CD14-positive monocyte (primary cell): Measurements from ENCODE around the gene MORC2. TPM values are rescaled to one million over a fixed set of nuclear protein-coding genes. Genes with fewer than 3 reads are reported as not detected.

Experiments used
- DNase-seq, 3 donors: peaks; one replicate each; pipeline ENCODE4 v3.0.0-alpha.2; 2011 to 2022
- H2AFZ ChIP-seq: 2 replicates; pipeline ENCODE4 v1.6.0; 2012; ENCODE audit warnings: mild to moderate bottlenecking, low read depth, low read length, inconsistent platforms; ENCODE audit not compliant: insufficient read depth, poor library complexity, severe bottlenecking
- H3K27ac ChIP-seq, 2 donors: 1 replicate in 1 of 2; 2 replicates in 1 of 2; pipeline ENCODE4 v1.5.1; 2012 to 2013; ENCODE audit warnings: low read length in 2 of 2, control low read depth in 1 of 2, inconsistent platforms in 1 of 2, low read depth in 1 of 2, mild to moderate bottlenecking in 1 of 2
- H3K27me3 ChIP-seq, 2 donors: one replicate each; pipeline versions ENCODE4 v1.6.0 to v1.6.1; 2011 to 2013; ENCODE audit warnings: low read length in 2 of 2; ENCODE audit not compliant: control insufficient read depth in 2 of 2, insufficient read depth in 2 of 2
- H3K36me3 ChIP-seq, 2 donors: replicated peaks in 1 of 2; 1 replicate in 1 of 2; 2 replicates in 1 of 2; pipeline versions ENCODE4 v1.5.1 to v1.6.1; 2012 to 2013; ENCODE audit warnings: low read length in 2 of 2, control low read depth in 1 of 2, inconsistent platforms in 1 of 2, mild to moderate bottlenecking in 1 of 2; ENCODE audit not compliant: insufficient read depth in 2 of 2, control insufficient read depth in 1 of 2
- H3K4me1 ChIP-seq, 2 donors: 1 replicate in 1 of 2; 2 replicates in 1 of 2; pipeline versions ENCODE4 v1.5.1 to v1.6.1; 2012 to 2013; ENCODE audit warnings: low read length in 2 of 2, control low read depth in 1 of 2, inconsistent platforms in 1 of 2, mild to moderate bottlenecking in 1 of 2, moderate library complexity in 1 of 2; ENCODE audit not compliant: insufficient read depth in 2 of 2, control insufficient read depth in 1 of 2
- H3K4me2 ChIP-seq: replicated peaks from 2 replicates; pipeline ENCODE3; 2012; ENCODE audit warnings: low read length, moderate library complexity, mild to moderate bottlenecking; ENCODE audit not compliant: poor library complexity, severe bottlenecking; ENCODE audit errors: extremely low read depth
- H3K4me3 ChIP-seq, 3 experiments: fragments of 200-600 bp in 1 of 3; sonication (generic) in 1 of 3; replicated peaks in 1 of 3; 1 replicate in 2 of 3; 2 replicates in 1 of 3; pipeline ENCODE4 v1.5.1; 2011 to 2013; ENCODE audit warnings: low read length in 3 of 3, mild to moderate bottlenecking in 3 of 3, control low read depth in 2 of 3, low read depth in 2 of 3, inconsistent platforms in 1 of 3, moderate library complexity in 1 of 3
- H3K79me2 ChIP-seq: 2 replicates; pipeline ENCODE4 v1.6.0; 2012; ENCODE audit warnings: mild to moderate bottlenecking, control low read depth, inconsistent platforms, low read length, moderate library complexity; ENCODE audit not compliant: insufficient read depth
- H3K9ac ChIP-seq: 2 replicates; pipeline ENCODE4 v1.6.0; 2017; ENCODE audit warnings: low read length, mild to moderate bottlenecking; ENCODE audit not compliant: insufficient read depth, poor library complexity, severe bottlenecking
- H3K9me3 ChIP-seq, 2 donors: replicated peaks in 1 of 2; 1 replicate in 1 of 2; 2 replicates in 1 of 2; pipeline versions ENCODE4 v1.5.1 to v1.6.1; 2012 to 2013; ENCODE audit warnings: low read length in 2 of 2, control low read depth in 1 of 2; ENCODE audit not compliant: control insufficient read depth in 1 of 2, insufficient read depth in 1 of 2
- H4K20me1 ChIP-seq: 2 replicates; pipeline ENCODE4 v1.6.0; 2012; ENCODE audit warnings: mild to moderate bottlenecking, low read length, control low read depth, moderate library complexity; ENCODE audit not compliant: insufficient read depth
- H3K27ac Mint-ChIP-seq, 7 donors: one replicate each; pipeline ENCODE4 v1.8.0; 2020; ENCODE audit warnings: mild to moderate bottlenecking in 7 of 7, mixed read lengths in 7 of 7, moderate library complexity in 6 of 7, inconsistent platforms in 2 of 7
- H3K27me3 Mint-ChIP-seq, 3 donors: one replicate each; pipeline ENCODE4 v1.8.0; 2021 to 2022; ENCODE audit warnings: low read depth in 3 of 3, mild to moderate bottlenecking in 3 of 3, mixed read lengths in 3 of 3, moderate library complexity in 3 of 3, inconsistent platforms in 1 of 3
- H3K36me3 Mint-ChIP-seq, 2 donors: one replicate each; pipeline ENCODE4 v1.8.0; 2020; ENCODE audit warnings: mixed read lengths in 2 of 2, inconsistent platforms in 1 of 2, mild to moderate bottlenecking in 1 of 2
- H3K4me1 Mint-ChIP-seq: one replicate; pipeline ENCODE4 v1.8.0; 2020; ENCODE audit warnings: mild to moderate bottlenecking, mixed read lengths
- H3K4me3 Mint-ChIP-seq, 2 donors: one replicate each; pipeline ENCODE4 v1.8.0; 2020; ENCODE audit warnings: mild to moderate bottlenecking in 2 of 2, mixed read lengths in 2 of 2, moderate library complexity in 1 of 2
- H3K9me3 Mint-ChIP-seq, 7 donors: one replicate each; pipeline ENCODE4 v1.8.0; 2020 to 2022; ENCODE audit warnings: mixed read lengths in 7 of 7, mild to moderate bottlenecking in 6 of 7, moderate library complexity in 6 of 7, inconsistent platforms in 2 of 7
- CTCF ChIP-seq: fragments of 200-600 bp; IDR thresholded peaks from one replicate; pipeline ENCODE4 v1.8.0; 2022; ENCODE audit warnings: antibody characterized with exemption, mild to moderate bottlenecking
- WGBS: methylation state at CpG from one replicate; pipeline ENCODE4 v1.1.5; 2013; ENCODE audit warnings: missing lambda C conversion rate; ENCODE audit not compliant: insufficient coverage; 5-methylcytosine and 5-hydroxymethylcytosine counted together
- intact Hi-C, 2 donors: fragments of 100-400 bp; cut with micrococcal nuclease; formaldehyde crosslinking; loops; one replicate each; pipeline versions ENCODE4 v1.15.0 to v1.15.1; 2023
- polyA plus RNA-seq, 3 donors: library from polyadenylated mRNA; depleted of rRNA in 1 of 3; unstranded in 2 of 3; stranded (reverse) in 1 of 3; fragments of 300-500 nt in 2 of 3; fragments of >200 nt in 1 of 3; fragmentation: Illumina TruSeq in 2 of 3; gene quantifications; 1 replicate in 2 of 3; 2 replicates in 1 of 3; pipeline ENCODE4 v1.2.3, GENCODE V29; 2012 to 2021

Gene MORC2
- polyA plus RNA-seq, 3 donors: 2.1 to 6.0 (median 2.4) TPM

- WGBS: no CpG with 5 or more reads among the region's 3 CpGs
- no peak for TF ChIP-seq CTCF
- peak overlapping the region; percentile 97 for H3K9ac ChIP-seq
- peaks cover 28 to 56% of the 10 kb centered on the region in 2 donors for H3K9me3 ChIP-seq
- peaks cover 69% of the 10 kb centered on the region for H3K79me2 ChIP-seq
- no peak overlapping the region for H2AFZ ChIP-seq
- Mint-ChIP-seq H3K27me3 (peaks cover 0 to 1% (median 0%) of the 10 kb centered on the region in 3 donors), H3K4me3 (peak overlapping the region; percentile 94 to 95), H3K9me3 (peaks cover 20 to 64% (median 52%) of the 10 kb centered on the region in 7 donors), H3K4me1 (peaks cover 32% of the 10 kb centered on the region), H3K27ac (peak overlapping the region; percentile 30 to 99 (median 92)), H3K36me3 (peaks cover 44 to 46% of the 10 kb centered on the region in 2 donors)
- peaks cover 36% of the 10 kb centered on the region for H4K20me1 ChIP-seq
- H3K4me1 ChIP-seq: peaks cover 18 to 28% of the 10 kb centered on the region in 2 donors
- H3K27me3 ChIP-seq: no peaks in the 10 kb centered on the region
- no peak for DNase-seq
- peak overlapping the region in 1 of 2 donors; percentile 91 for H3K27ac ChIP-seq
- intact Hi-C loops: loop anchor here in 1 of 2 donors (10.0 kb wide), 1 partner anchor 1504 kb away; the partner anchor contains the start of gene FBXO7
- peak overlapping the region; percentile 86 for H3K4me2 ChIP-seq
- H3K36me3 ChIP-seq: peaks cover 24 to 44% of the 10 kb centered on the region in 2 donors
- peak overlapping the region; percentile 82 to 98 (median 88) for H3K4me3 ChIP-seq
Observed at GRCh38 chr22:30970356-30970746, 1.8 kb upstream of the MORC2 start.

- Histone ChIP-seq H3K27me3 (no peaks in the 10 kb centered on the region), H3K9ac (peak overlapping the region; percentile 97), H3K79me2 (peaks cover 63% of the 10 kb centered on the region), H3K4me2 (peak overlapping the region; percentile 86), H2AFZ (peak overlapping the region; percentile 79), H3K9me3 (peaks cover 28 to 50% of the 10 kb centered on the region in 2 donors), H4K20me1 (peaks cover 30% of the 10 kb centered on the region), H3K4me3 (peak overlapping the region; percentile 82 to 98 (median 88)), H3K27ac (peak overlapping the region; percentile 85 to 91), H3K36me3 (peaks cover 24 to 38% of the 10 kb centered on the region in 2 donors), H3K4me1 (peaks cover 18 to 28% of the 10 kb centered on the region in 2 donors)
- H3K27ac Mint-ChIP-seq: peak overlapping the region; percentile 85 to 99 (median 94)
- H3K9me3 Mint-ChIP-seq: peaks cover 18 to 61% (median 46%) of the 10 kb centered on the region in 7 donors
- peaks cover 38 to 40% of the 10 kb centered on the region in 2 donors for H3K36me3 Mint-ChIP-seq
- TF ChIP-seq CTCF: no peak
- H3K27me3 Mint-ChIP-seq: peaks cover 0 to 3% (median 0%) of the 10 kb centered on the region in 3 donors
- DNase-seq: peak; percentile 36 to 48 (median 38)
- WGBS: 7% methylated on average over 27 of the region's 49 CpGs
- intact Hi-C loops: loop anchor here (5.0 to 10.0 kb wide), 7 partner anchors 113 to 1505 kb away; partner anchors contain the start of genes SMTN (in 2 of the 2), FBXO7 (in 1 of the 2), LIMK2 (in 1 of the 2) and PIK3IP1 (in 1 of the 2)
- peak overlapping the region; percentile 94 to 95 for H3K4me3 Mint-ChIP-seq
- peaks cover 34% of the 10 kb centered on the region for H3K4me1 Mint-ChIP-seq
Observed at GRCh38 chr22:30969532-30970355, 1.2 kb upstream of the MORC2 start.
